IMR-90 (cell line): ENCODE results near the gene FGF2. TPM values are rescaled to one million over a fixed set of nuclear protein-coding genes. Genes with fewer than 3 reads are reported as not detected.

ENCODE experiments used
- ATAC-seq: fragments of 200-7000 bp; cut with Tn5 transposase; 2 replicates; pipeline ENCODE4 v1.9.1; 2020; ENCODE audit warnings: low read depth, mild to moderate bottlenecking, moderate library complexity
- BruUV-seq: library from RNA; stranded (reverse); fragments of 400-500 nt; replicated peaks from 2 replicates; lab custom pipeline; 2021; lab: Mats Ljungman, UMichigan
- CTCF ChIA-PET: fragments of 300-600 bp; formaldehyde crosslinking; extraction: SDS; loops from one replicate; lab custom pipeline; 2021; ENCODE audit warnings: antibody characterized with exemption; lab: Yijun Ruan, JAX
- POLR2A ChIA-PET: fragments of 300-600 bp; sonication (Branson Sonifier 250); formaldehyde crosslinking; loops from one replicate; lab custom pipeline; 2022; ENCODE audit warnings: antibody characterized with exemption; ENCODE audit not compliant: unreplicated experiment; lab: Charles Lee
- DNase-seq: peaks from one replicate; pipeline ENCODE4 v3.0.0; 2013
- H2AFZ ChIP-seq: replicated peaks from 2 replicates; pipeline ENCODE3; 2013; ENCODE audit warnings: low read length, mild to moderate bottlenecking; ENCODE audit not compliant: poor library complexity
- H2AK5ac ChIP-seq: 2 replicates; pipeline ENCODE4 v1.6.1; 2013; ENCODE audit warnings: low read depth, low read length, inconsistent platforms
- H2AK9ac ChIP-seq: replicated peaks from 2 replicates; pipeline ENCODE3; 2013; ENCODE audit warnings: mild to moderate bottlenecking, low read depth, low read length, moderate library complexity; ENCODE audit not compliant: poor library complexity
- H2BK120ac ChIP-seq: 2 replicates; pipeline ENCODE4 v1.6.1; 2013; ENCODE audit warnings: low read depth, low read length, inconsistent platforms
- H2BK15ac ChIP-seq: 3 replicates; pipeline ENCODE4 v1.6.1; 2013; ENCODE audit warnings: low read depth, low read length, inconsistent platforms
- H2BK20ac ChIP-seq: 2 replicates; pipeline ENCODE4 v1.6.1; 2013; ENCODE audit warnings: low read depth, mild to moderate bottlenecking, inconsistent platforms, low read length, moderate library complexity
- H2BK5ac ChIP-seq: 2 replicates; pipeline ENCODE4 v1.6.1; 2013; ENCODE audit warnings: mild to moderate bottlenecking, low read depth, low read length, inconsistent platforms; ENCODE audit not compliant: poor library complexity, severe bottlenecking
- H3K14ac ChIP-seq: replicated peaks from 2 replicates; pipeline ENCODE4 v1.6.1; 2013; ENCODE audit warnings: low read depth, low read length, inconsistent platforms
- H3K18ac ChIP-seq: 2 replicates; pipeline ENCODE4 v1.6.1; 2013; ENCODE audit warnings: low read depth, low read length, control low read depth
- H3K23ac ChIP-seq: 2 replicates; pipeline ENCODE4 v1.6.1; 2013; ENCODE audit warnings: low read depth, low read length, inconsistent platforms
- H3K27ac ChIP-seq: 2 replicates; pipeline ENCODE4 v1.5.1; 2013; ENCODE audit warnings: mild to moderate bottlenecking, control low read depth, low read length; ENCODE audit not compliant: insufficient read depth
- H3K27me3 ChIP-seq: 2 replicates; pipeline ENCODE4 v1.6.1; 2013; ENCODE audit warnings: low read length; ENCODE audit not compliant: control insufficient read depth, insufficient read depth
- H3K36me3 ChIP-seq: 2 replicates; pipeline ENCODE4 v1.6.1; 2013; ENCODE audit warnings: low read length, mixed read lengths; ENCODE audit not compliant: control insufficient read depth, insufficient read depth
- H3K4ac ChIP-seq: 2 replicates; pipeline ENCODE4 v1.6.1; 2013; ENCODE audit warnings: low read depth, low read length, inconsistent platforms
- H3K4me1 ChIP-seq: 2 replicates; pipeline ENCODE4 v1.6.1; 2013; ENCODE audit warnings: low read length, mixed read lengths; ENCODE audit not compliant: control insufficient read depth, insufficient read depth
- H3K4me2 ChIP-seq: 2 replicates; pipeline ENCODE4 v1.6.1; 2013; ENCODE audit warnings: low read depth, mild to moderate bottlenecking, control low read depth, low read length, moderate library complexity
- H3K4me3 ChIP-seq: 2 replicates; pipeline ENCODE4 v1.5.1; 2013; ENCODE audit warnings: low read depth, mild to moderate bottlenecking, control low read depth, low read length, moderate library complexity; ENCODE audit not compliant: insufficient read depth
- H3K56ac ChIP-seq: 2 replicates; pipeline ENCODE4 v1.6.1; 2013; ENCODE audit warnings: low read length, inconsistent platforms; ENCODE audit not compliant: insufficient read depth; ENCODE audit errors: extremely low read depth
- H3K79me1 ChIP-seq, 2 experiments: 2 replicates each; pipeline ENCODE4 v1.6.1; 2013; ENCODE audit warnings: low read length in 2 of 2, inconsistent platforms in 1 of 2, low read depth in 1 of 2
- H3K9ac ChIP-seq: 2 replicates; pipeline ENCODE4 v1.6.1; 2013; ENCODE audit warnings: low read depth, low read length, control low read depth
- H3K9me1 ChIP-seq: 2 replicates; pipeline ENCODE4 v1.6.1; 2013; ENCODE audit warnings: low read length, inconsistent platforms; ENCODE audit not compliant: insufficient read depth
- H3K9me3 ChIP-seq: 2 replicates; pipeline ENCODE4 v1.6.1; 2013; ENCODE audit warnings: low read length; ENCODE audit not compliant: control insufficient read depth, insufficient read depth
- H4K20me1 ChIP-seq: 2 replicates; pipeline ENCODE4 v1.6.1; 2013; ENCODE audit warnings: low read length, inconsistent platforms; ENCODE audit not compliant: insufficient read depth
- H4K5ac ChIP-seq: 2 replicates; pipeline ENCODE4 v1.6.1; 2013; ENCODE audit warnings: mild to moderate bottlenecking, low read depth, low read length, control low read depth
- H4K8ac ChIP-seq, 2 experiments: 2 replicates each; pipeline ENCODE4 v1.6.1; 2013; ENCODE audit warnings: low read depth in 2 of 2, low read length in 2 of 2, control low read depth in 1 of 2, inconsistent platforms in 1 of 2
- H4K91ac ChIP-seq: 2 replicates; pipeline ENCODE4 v1.6.1; 2013; ENCODE audit warnings: low read depth, low read length, inconsistent platforms; ENCODE audit not compliant: insufficient read depth
- BHLHE40 ChIP-seq: fragments of 150-350 bp; IDR thresholded peaks from 2 replicates; pipeline ENCODE4 v1.6.1; 2016; ENCODE audit warnings: mild to moderate bottlenecking, low read depth, low read length
- CHD1 ChIP-seq: IDR thresholded peaks from 2 replicates; pipeline ENCODE4 v1.6.1; 2012; ENCODE audit warnings: low read depth, low read length, improper control_type of control experiment
- ELK1 ChIP-seq: fragments of 150-350 bp; IDR thresholded peaks from 2 replicates; pipeline ENCODE4 v1.6.1; 2016; ENCODE audit warnings: low read depth, mild to moderate bottlenecking, low read length, moderate library complexity, borderline replicate concordance
- FOS ChIP-seq: fragments of 150-350 bp; IDR thresholded peaks from 2 replicates; pipeline ENCODE4 v1.6.1; 2016; ENCODE audit warnings: low read depth, low read length
- MAFK ChIP-seq: IDR thresholded peaks from 2 replicates; pipeline ENCODE4 v1.6.1; 2012; ENCODE audit warnings: low read depth, low read length, improper control_type of control experiment
- MAZ ChIP-seq: IDR thresholded peaks from 2 replicates; pipeline ENCODE4 v1.6.1; 2012; ENCODE audit warnings: low read depth, mild to moderate bottlenecking, low read length, improper control_type of control experiment, moderate library complexity, borderline replicate concordance
- MXI1 ChIP-seq: IDR thresholded peaks from 2 replicates; pipeline ENCODE4 v1.6.1; 2012; ENCODE audit warnings: low read depth, mild to moderate bottlenecking, low read length, moderate library complexity, borderline replicate concordance
- NFE2L2 ChIP-seq: fragments of 150-350 bp; IDR thresholded peaks from 2 replicates; pipeline ENCODE4 v1.6.1; 2016; ENCODE audit warnings: low read depth, mild to moderate bottlenecking, low read length
- POLR2A ChIP-seq: IDR thresholded peaks from 2 replicates; pipeline ENCODE4 v1.6.1; 2012; ENCODE audit warnings: mild to moderate bottlenecking, low read depth, low read length
- RAD21 ChIP-seq: IDR thresholded peaks from 2 replicates; pipeline ENCODE4 v1.6.1; 2012; ENCODE audit warnings: low read length, improper control_type of control experiment
- RFX5 ChIP-seq: IDR thresholded peaks from 2 replicates; pipeline ENCODE4 v1.8.0; 2012; ENCODE audit warnings: low read depth, mild to moderate bottlenecking, low read length, moderate library complexity
- SMC3 ChIP-seq: fragments of 150-350 bp; IDR thresholded peaks from 2 replicates; pipeline ENCODE4 v1.6.1; 2016; ENCODE audit warnings: low read depth, mild to moderate bottlenecking, antibody characterized with exemption, low read length, moderate library complexity
- WGBS, 2 experiments: methylation state at CpG; one replicate each; pipeline versions ENCODE4 v1.1.5 to v1.1.7; 2013; ENCODE audit warnings: missing lambda C conversion rate in 2 of 2; ENCODE audit not compliant: insufficient read length in 1 of 2; ENCODE audit errors: extremely low coverage in 2 of 2; 5-methylcytosine and 5-hydroxymethylcytosine counted together
- dilution Hi-C: fragments of 300-500 bp; cut with HindIII; formaldehyde crosslinking; loops from one replicate; pipeline ENCODE4 v1.14.3; 2018; ENCODE audit warnings: low sequenced_read_pairs; ENCODE audit not compliant: unreplicated experiment
- in situ Hi-C: fragments of 300-500 bp; cut with MboI; formaldehyde crosslinking; loops from 3 replicates; pipeline ENCODE4 v1.14.3; 2019; ENCODE audit warnings: low sequenced_read_pairs, inconsistent platforms, mixed read lengths
- intact Hi-C: fragments of 100-400 bp; cut with micrococcal nuclease; formaldehyde crosslinking; loops from 2 replicates; pipeline ENCODE4 v1.10.0; 2022
- polyA plus RNA-seq, 3 experiments: library from polyadenylated mRNA; depleted of rRNA; stranded (reverse); fragments of >200 nt; gene quantifications; 2 replicates each; pipeline ENCODE4 v1.2.3, GENCODE V29; 2012; ENCODE audit warnings: low replicate concordance in 1 of 3
- total RNA-seq: library from RNA; depleted of rRNA; stranded (reverse); fragments of >200 nt; gene quantifications from 2 replicates; pipeline ENCODE4 v1.2.3, GENCODE V29; 2012
- TF ChIP-seq, protein P1 (sequence below): fragments of 150-350 bp; IDR thresholded peaks from 2 replicates; pipeline ENCODE4 v1.6.1; 2017; ENCODE audit warnings: mild to moderate bottlenecking, antibody characterized with exemption, low read length, low read depth
- TF ChIP-seq, protein P2 (sequence below): conservative IDR thresholded peaks from 2 replicates; pipeline ENCODE4 v1.5.1; 2012; ENCODE audit warnings: mild to moderate bottlenecking, low read depth, low read length, improper control_type of control experiment

Gene FGF2
- total and polyA plus RNA-seq, 2 of the 4 experiments (the other 2 are of a cell fraction) = 12.9 to 27.1 TPM

- Histone ChIP-seq H3K23ac (no peak overlapping the region), H3K14ac (no peak overlapping the region; the same call in 1 of the 2 replicates), H3K4me2 (no peak overlapping the region), H3K4ac (no peak overlapping the region), H4K5ac (no peak overlapping the region), H3K4me1 (peaks cover 3% of the 10 kb centered on the region), H3K9ac (no peak overlapping the region), H3K4me3 (no peak overlapping the region), H3K18ac (no peak overlapping the region), H2BK5ac (no peak overlapping the region), H3K27ac (no peak overlapping the region), H3K9me3 (no peaks in the 10 kb centered on the region), H3K56ac (no peak overlapping the region), H3K9me1 (peaks cover 12% of the 10 kb centered on the region), H2AFZ (no peak overlapping the region), H2BK20ac (no peak overlapping the region), H3K36me3 (peaks cover 21% of the 10 kb centered on the region), H4K20me1 (peaks cover 60% of the 10 kb centered on the region), H2BK15ac (no peak overlapping the region), H4K8ac (no peak overlapping the region), H3K79me1 (peaks cover 8 to 76% of the 10 kb centered on the region in 2 experiments), H2AK5ac (0 out of 2 replicates have a peak overlapping the region, but pooled peaks have one; percentile 40), H2AK9ac (no peak overlapping the region), H3K27me3 (no peaks in the 10 kb centered on the region), H4K91ac (no peak overlapping the region), H2BK120ac (no peak overlapping the region)
- CTCF ChIA-PET = no interaction called here
- DNase-seq = no peak
- POLR2A ChIA-PET = no interaction called here
- dilution Hi-C loops (no loop called here), in situ Hi-C loops (no loop called here), intact Hi-C loops (loop anchor here (10.0 kb wide), 1 partner anchor 233 kb away; no protein-coding TSS in a partner anchor)
- 100% methylated on average over 1 of the region's 1 CpG; no CpG with 5 or more reads in 1 of the 2 experiments for WGBS, 2 experiments
- no TSS peak for BruUV-seq
- no peak for ATAC-seq
- no peak for TF ChIP-seq CHD1
- TF ChIP-seq, protein P1, sequence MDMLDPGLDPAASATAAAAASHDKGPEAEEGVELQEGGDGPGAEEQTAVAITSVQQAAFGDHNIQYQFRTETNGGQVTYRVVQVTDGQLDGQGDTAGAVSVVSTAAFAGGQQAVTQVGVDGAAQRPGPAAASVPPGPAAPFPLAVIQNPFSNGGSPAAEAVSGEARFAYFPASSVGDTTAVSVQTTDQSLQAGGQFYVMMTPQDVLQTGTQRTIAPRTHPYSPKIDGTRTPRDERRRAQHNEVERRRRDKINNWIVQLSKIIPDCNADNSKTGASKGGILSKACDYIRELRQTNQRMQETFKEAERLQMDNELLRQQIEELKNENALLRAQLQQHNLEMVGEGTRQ = no peak
- TF ChIP-seq, protein P2, sequence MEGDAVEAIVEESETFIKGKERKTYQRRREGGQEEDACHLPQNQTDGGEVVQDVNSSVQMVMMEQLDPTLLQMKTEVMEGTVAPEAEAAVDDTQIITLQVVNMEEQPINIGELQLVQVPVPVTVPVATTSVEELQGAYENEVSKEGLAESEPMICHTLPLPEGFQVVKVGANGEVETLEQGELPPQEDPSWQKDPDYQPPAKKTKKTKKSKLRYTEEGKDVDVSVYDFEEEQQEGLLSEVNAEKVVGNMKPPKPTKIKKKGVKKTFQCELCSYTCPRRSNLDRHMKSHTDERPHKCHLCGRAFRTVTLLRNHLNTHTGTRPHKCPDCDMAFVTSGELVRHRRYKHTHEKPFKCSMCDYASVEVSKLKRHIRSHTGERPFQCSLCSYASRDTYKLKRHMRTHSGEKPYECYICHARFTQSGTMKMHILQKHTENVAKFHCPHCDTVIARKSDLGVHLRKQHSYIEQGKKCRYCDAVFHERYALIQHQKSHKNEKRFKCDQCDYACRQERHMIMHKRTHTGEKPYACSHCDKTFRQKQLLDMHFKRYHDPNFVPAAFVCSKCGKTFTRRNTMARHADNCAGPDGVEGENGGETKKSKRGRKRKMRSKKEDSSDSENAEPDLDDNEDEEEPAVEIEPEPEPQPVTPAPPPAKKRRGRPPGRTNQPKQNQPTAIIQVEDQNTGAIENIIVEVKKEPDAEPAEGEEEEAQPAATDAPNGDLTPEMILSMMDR = no peak
- no peak for TF ChIP-seq BHLHE40
- TF ChIP-seq RFX5 = no peak
- TF ChIP-seq ELK1 = no peak
- no peak for TF ChIP-seq FOS
- TF ChIP-seq POLR2A = no peak
- no peak for TF ChIP-seq MAFK
- no peak for TF ChIP-seq MXI1
- no peak for TF ChIP-seq MAZ
- TF ChIP-seq NFE2L2 = no peak
- no peak for TF ChIP-seq SMC3
- no peak for TF ChIP-seq RAD21
Measured at GRCh38 chr4:122838034-122838433, 11.4 kb downstream of the FGF2 start.
